ENCODE data around the gene TRAPPC6A.
"Not testable (repeated sequence)": the region's sequence is repeated elsewhere in the genome, so short reads cannot be mapped to it uniquely, and the experiment has no call there.

The TRAPPC6A gene

GRCh38 chr19:45125360-45125759 is 52.7 kb downstream of the TRAPPC6A start:
- DNase-seq = no peak

- no peak for DNase-seq
These were observed 54.0 kb downstream of the TRAPPC6A start for GRCh38 chr19:45124021-45124420.

GRCh38 chr19:45123440-45123850 is 54.6 kb downstream of the TRAPPC6A start:
- no peak for DNase-seq

- no peak for DNase-seq
These were observed 55.2 kb downstream of the TRAPPC6A start for GRCh38 chr19:45122832-45123231.

- DNase-seq = no peak
These were observed 56.2 kb downstream of the TRAPPC6A start for GRCh38 chr19:45121827-45122345.

GRCh38 chr19:45119582-45119981 is 58.5 kb downstream of the TRAPPC6A start:
- no peak for DNase-seq

- DNase-seq = not testable (repeated sequence)
These were observed 59.3 kb downstream of the TRAPPC6A start for GRCh38 chr19:45118591-45119355.

GRCh38 chr19:45118106-45118505 is 59.9 kb downstream of the TRAPPC6A start:
- no peak for DNase-seq

GRCh38 chr19:45117671-45118070 is 60.4 kb downstream of the TRAPPC6A start:
- no peak for DNase-seq

- DNase-seq = peak; percentile 50 to 66
These were observed 60.9 kb downstream of the TRAPPC6A start for GRCh38 chr19:45117167-45117594.

GRCh38 chr19:45115809-45116615 is 62.0 kb downstream of the TRAPPC6A start:
- DNase-seq = no peak

- DNase-seq = no peak
These were observed 63.9 kb downstream of the TRAPPC6A start for GRCh38 chr19:45114116-45114515.

GRCh38 chr19:45113628-45114027 is 64.4 kb downstream of the TRAPPC6A start:
- DNase-seq = no peak
